H1 (cell line): ENCODE data around the gene SLC2A8. TPM values are rescaled to one million over a fixed set of nuclear protein-coding genes. Genes with fewer than 3 reads are reported as not detected.
A peak's percentile ranks its signal among the peaks of the same experiment; 100 is the strongest.

ENCODE experiments used
- CTCF ChIA-PET: fragments of 300-600 bp; sonication (Branson Sonifier 250); formaldehyde crosslinking; loops from one replicate; lab custom pipeline; 2021; ENCODE audit not compliant: partially characterized antibody; lab: Charles Lee
- POLR2A ChIA-PET: fragments of 300-600 bp; sonication (Branson Sonifier 250); formaldehyde crosslinking; loops from one replicate; lab custom pipeline; 2021; ENCODE audit warnings: inconsistent platforms; ENCODE audit not compliant: partially characterized antibody; lab: Charles Lee
- DNase-seq, 2 experiments: peaks; one replicate each; pipeline versions ENCODE4 v3.0.0 to v3.0.0-alpha.2; 2010 to 2022; ENCODE audit warnings: low spot score in 2 of 2, low read depth in 1 of 2, mixed read lengths in 1 of 2
- FAIRE-seq: peaks from 2 replicates; lab custom pipeline; 2011; peaks lifted over from hg19 to GRCh38; lab: Jason Lieb, UNC
- H2AFZ ChIP-seq: 2 replicates; pipeline ENCODE4 v1.8.1; 2012; ENCODE audit warnings: low read length, inconsistent platforms
- H2AK5ac ChIP-seq: 2 replicates; pipeline ENCODE4 v1.6.1; 2013; ENCODE audit warnings: low read depth, low read length
- H2BK120ac ChIP-seq: replicated peaks from 2 replicates; pipeline ENCODE3; 2013; ENCODE audit warnings: low read depth, low read length, inconsistent platforms
- H2BK12ac ChIP-seq: 2 replicates; pipeline ENCODE4 v1.6.1; 2013; ENCODE audit warnings: low read depth, low read length
- H2BK15ac ChIP-seq: 2 replicates; pipeline ENCODE4 v1.6.1; 2013; ENCODE audit warnings: low read length
- H2BK20ac ChIP-seq: 2 replicates; pipeline ENCODE4 v1.6.1; 2013; ENCODE audit warnings: low read length
- H2BK5ac ChIP-seq: 2 replicates; pipeline ENCODE4 v1.6.1; 2013; ENCODE audit warnings: low read depth, low read length
- H3K14ac ChIP-seq: 2 replicates; pipeline ENCODE4 v1.6.1; 2013; ENCODE audit warnings: inconsistent platforms; ENCODE audit not compliant: insufficient read length
- H3K18ac ChIP-seq: 2 replicates; pipeline ENCODE4 v1.6.1; 2013; ENCODE audit warnings: low read length; ENCODE audit errors: extremely low read depth
- H3K23ac ChIP-seq: 2 replicates; pipeline ENCODE4 v1.6.1; 2013; ENCODE audit warnings: inconsistent platforms; ENCODE audit not compliant: insufficient read length
- H3K23me2 ChIP-seq: 2 replicates; pipeline ENCODE4 v1.6.1; 2013; ENCODE audit warnings: low read depth, low read length
- H3K27ac ChIP-seq: 2 replicates; pipeline ENCODE4 v1.6.1; 2011; ENCODE audit warnings: low read depth, low read length, inconsistent platforms
- H3K27me3 ChIP-seq, 4 experiments: replicated peaks in 1 of 4; 1 replicate in 1 of 4; 2 replicates in 3 of 4; pipeline versions ENCODE4 v1.6.1 to v1.8.1; 2011 to 2013; ENCODE audit warnings: low read length in 3 of 4, mild to moderate bottlenecking in 3 of 4, inconsistent platforms in 2 of 4, mixed read lengths in 2 of 4, moderate library complexity in 1 of 4; ENCODE audit not compliant: control insufficient read depth in 3 of 4, insufficient read depth in 3 of 4; ENCODE audit errors: extremely low read depth in 1 of 4
- H3K36me3 ChIP-seq, 4 experiments: 2 replicates each; pipeline versions ENCODE4 v1.6.1 to v1.8.1; 2011 to 2013; ENCODE audit warnings: mild to moderate bottlenecking in 4 of 4, low read length in 3 of 4, moderate library complexity in 2 of 4, control low read depth in 1 of 4, inconsistent platforms in 1 of 4; ENCODE audit not compliant: insufficient read depth in 4 of 4, control insufficient read depth in 2 of 4
- H3K4ac ChIP-seq: replicated peaks from 2 replicates; pipeline ENCODE3; 2013; ENCODE audit warnings: low read length, low read depth, mixed read lengths, inconsistent platforms; ENCODE audit not compliant: insufficient read length
- H3K4me1 ChIP-seq, 4 experiments: replicated peaks in 1 of 4; 1 replicate in 1 of 4; 2 replicates in 3 of 4; pipeline versions ENCODE4 v1.6.1 to v1.8.1; 2011 to 2013; ENCODE audit warnings: low read length in 3 of 4, inconsistent platforms in 2 of 4, mixed read lengths in 1 of 4; ENCODE audit not compliant: insufficient read depth in 4 of 4, control insufficient read depth in 3 of 4
- H3K4me2 ChIP-seq, 2 experiments: 2 replicates each; pipeline versions ENCODE4 v1.6.1 to v1.8.1; 2011 to 2013; ENCODE audit warnings: low read depth in 2 of 2, low read length in 2 of 2, control low read depth in 1 of 2, inconsistent platforms in 1 of 2, mild to moderate bottlenecking in 1 of 2; ENCODE audit not compliant: insufficient read depth in 1 of 2
- H3K4me3 ChIP-seq, 4 experiments: fragments of 200-600, 300-600 bp in 1 of 4; sonication (generic), shearing (Covaris generic), sonication (Bioruptor Twin) in 1 of 4; 2 replicates each; pipeline versions ENCODE4 v1.5.1 to v1.8.1; 2011 to 2016; ENCODE audit warnings: low read length in 4 of 4, low read depth in 3 of 4, control low read depth in 2 of 4, inconsistent platforms in 2 of 4, mild to moderate bottlenecking in 2 of 4, mixed read lengths in 1 of 4, moderate library complexity in 1 of 4; ENCODE audit not compliant: insufficient read depth in 2 of 4; ENCODE audit errors: extremely low read depth in 1 of 4
- H3K56ac ChIP-seq: replicated peaks from 2 replicates; pipeline ENCODE3; 2013; ENCODE audit warnings: low read depth, mild to moderate bottlenecking, mixed read lengths, low read length, inconsistent platforms; ENCODE audit not compliant: insufficient read length
- H3K79me1 ChIP-seq: 2 replicates; pipeline ENCODE4 v1.6.1; 2013; ENCODE audit warnings: low read depth, low read length, control low read depth
- H3K79me2 ChIP-seq, 2 experiments: 2 replicates each; pipeline versions ENCODE4 v1.6.1 to v1.8.1; 2012 to 2013; ENCODE audit warnings: low read length in 2 of 2, mild to moderate bottlenecking in 2 of 2, inconsistent platforms in 1 of 2; ENCODE audit not compliant: insufficient read depth in 2 of 2, control insufficient read depth in 1 of 2
- H3K9ac ChIP-seq, 4 experiments: replicated peaks in 1 of 4; 1 replicate in 1 of 4; 2 replicates in 3 of 4; pipeline versions ENCODE4 v1.6.1 to v1.8.1; 2011 to 2013; ENCODE audit warnings: low read depth in 3 of 4, low read length in 3 of 4, control low read depth in 2 of 4, mild to moderate bottlenecking in 2 of 4, moderate library complexity in 2 of 4, inconsistent platforms in 1 of 4; ENCODE audit errors: extremely low read depth in 1 of 4
- H3K9me3 ChIP-seq, 2 experiments: 2 replicates each; pipeline versions ENCODE4 v1.6.1 to v1.8.1; 2012 to 2013; ENCODE audit warnings: mild to moderate bottlenecking in 2 of 2, moderate library complexity in 2 of 2, control low read depth in 1 of 2, inconsistent platforms in 1 of 2, low read depth in 1 of 2, low read length in 1 of 2, mixed read lengths in 1 of 2; ENCODE audit not compliant: insufficient read depth in 2 of 2
- H4K20me1 ChIP-seq, 2 experiments: replicated peaks in 1 of 2; 2 replicates each; pipeline versions ENCODE3 to v1.8.1; 2011 to 2013; ENCODE audit warnings: inconsistent platforms in 2 of 2, low read length in 2 of 2, mild to moderate bottlenecking in 1 of 2; ENCODE audit not compliant: insufficient read depth in 2 of 2, control insufficient read depth in 1 of 2
- H4K5ac ChIP-seq: 2 replicates; pipeline ENCODE4 v1.6.1; 2013; ENCODE audit warnings: low read length, low read depth, mixed read lengths, inconsistent platforms; ENCODE audit not compliant: insufficient read length
- H4K8ac ChIP-seq: 2 replicates; pipeline ENCODE4 v1.8.0; 2013; ENCODE audit warnings: mild to moderate bottlenecking, moderate library complexity, low read length, inconsistent platforms; ENCODE audit not compliant: insufficient read depth; ENCODE audit errors: extremely low read depth
- H4K91ac ChIP-seq: replicated peaks from 2 replicates; pipeline ENCODE3; 2013; ENCODE audit warnings: low read length, mixed read lengths, inconsistent platforms; ENCODE audit not compliant: insufficient read length
- CBX5 ChIP-seq: fragments of 300-800, 300-1000 bp; sonication (generic); IDR thresholded peaks from 2 replicates; pipeline ENCODE4 v1.7.1; 2016; ENCODE audit warnings: antibody characterized with exemption, low read length, low read depth
- POLR2A ChIP-seq, 2 experiments: IDR thresholded peaks; 1 replicate in 1 of 2; 2 replicates in 1 of 2; pipeline ENCODE4 v1.6.1; 2011; ENCODE audit warnings: low read depth in 2 of 2, low read length in 2 of 2, mild to moderate bottlenecking in 2 of 2; ENCODE audit errors: control extremely low read depth in 1 of 2
- whole genome bisulfite sequencing, 2 experiments: shearing (Covaris generic) in 1 of 2; methylation state at CpG; one replicate each; pipeline versions ENCODE4 v1.1.6 to v1.1.7; 2013 to 2015; ENCODE audit warnings: low lambda C conversion rate in 2 of 2, mixed read lengths in 2 of 2, inconsistent platforms in 1 of 2, low coverage in 1 of 2, missing lambda C conversion rate in 1 of 2; ENCODE audit not compliant: insufficient replicate concordance in 2 of 2, insufficient coverage in 1 of 2, insufficient read length in 1 of 2; ENCODE audit errors: extremely low coverage in 1 of 2, missing lambda C conversion rate in 1 of 2; 5-methylcytosine and 5-hydroxymethylcytosine counted together
- polyA plus RNA-seq, 7 experiments: library from polyadenylated mRNA; depleted of rRNA in 3 of 7; stranded (reverse) in 5 of 7; unstranded in 2 of 7; fragments of >200 nt in 5 of 7; fragments of 200-250 nt in 2 of 7; gene quantifications; 1 replicate in 5 of 7; 2 replicates in 1 of 7; 4 replicates in 1 of 7; pipeline versions ENCODE4 v1.2.1 to v1.2.3, GENCODE V29; 2011 to 2013; ENCODE audit warnings: missing spikeins in 2 of 7, mixed read lengths in 2 of 7
- total RNA-seq: library from RNA; stranded (reverse); fragmentation: NEBNext Ultra II Directional; extraction: Animal tissue kit (Norgen Biotek cat#: 25700); gene quantifications from 2 replicates; pipeline ENCODE4 v1.2.1, GENCODE V29; 2021

The SLC2A8 gene
- total and polyA plus RNA-seq, 2 of the 8 experiments (the other 6 are each of a cell fraction or from before 2014, with no cell fraction given), result 24.6 to 36.4 TPM

DNA sequence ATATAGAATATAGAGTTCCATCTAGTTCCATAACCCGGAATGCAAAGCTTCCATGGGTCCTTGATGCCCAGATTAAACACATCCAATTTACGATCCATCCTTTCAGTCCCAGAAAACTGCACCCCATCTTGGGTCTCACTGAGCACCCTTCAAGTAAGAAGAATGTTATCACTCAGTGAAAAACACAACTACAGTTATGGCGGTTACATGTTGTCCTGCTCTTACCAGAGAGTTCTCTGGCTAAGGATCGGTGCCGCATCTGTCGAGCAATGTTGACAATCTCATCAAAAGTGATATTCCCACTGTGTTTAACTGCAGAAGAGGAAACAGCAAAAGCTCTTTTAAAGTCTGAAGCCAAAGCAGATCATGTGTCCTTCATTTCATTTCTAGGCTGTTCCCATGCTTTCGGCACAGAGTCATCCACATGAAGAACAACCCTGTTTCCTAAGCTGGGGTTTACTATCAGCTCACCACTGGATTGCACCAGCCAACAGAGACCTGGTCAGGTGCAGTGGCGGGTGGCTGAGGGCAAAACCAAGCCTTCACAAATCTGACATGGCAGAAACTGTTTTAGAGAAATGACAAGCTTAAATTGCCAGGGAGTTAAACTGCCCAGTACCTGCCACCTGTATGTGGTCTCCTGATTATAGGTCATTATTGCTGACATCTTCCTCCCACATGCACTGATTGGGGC, 51.3 kb downstream of the SLC2A8 start:
- Histone ChIP-seq H3K4me2 (peak overlapping the region; percentile 95 to 100), H3K79me2 (peaks cover 17 to 38% of the 10 kb centered on the region in 2 experiments), H4K20me1 (peaks cover 20 to 29% of the 10 kb centered on the region in 2 experiments), H3K9ac (no peak overlapping the region; a peak in 1 of 7 replicates), H3K27me3 (no peaks in the 10 kb centered on the region), H3K79me1 (peaks cover 7% of the 10 kb centered on the region; the same call in 1 of the 2 replicates), H3K27ac (no peak overlapping the region), H2BK120ac (no peak overlapping the region), H3K9me3 (0 out of 4 replicates have a peak, but pooled peaks cover 0 to 5% of the 10 kb centered on the region in 2 experiments), H2BK5ac (no peak overlapping the region), H4K8ac (no peak overlapping the region), H3K4me1 (peaks cover 0 to 6% (median 4%) of the 10 kb centered on the region in 4 experiments; a peak in 4 of 7 replicates), H4K91ac (no peak overlapping the region), H3K23ac (no peak overlapping the region), H4K5ac (no peak overlapping the region), H2BK12ac (no peak overlapping the region), H3K36me3 (peaks cover 35 to 70% (median 54%) of the 10 kb centered on the region in 4 experiments), H3K18ac (no peak overlapping the region), H2BK20ac (no peak overlapping the region), H3K4me3 (peak overlapping the region; percentile 85 to 99 (median 88); a peak in 5 of 8 replicates), H3K23me2 (peaks cover 19% of the 10 kb centered on the region), H3K4ac (no peak overlapping the region), H3K56ac (no peak overlapping the region), H2AFZ (no peak overlapping the region), H3K14ac (no peak overlapping the region), H2BK15ac (no peak overlapping the region), H2AK5ac (no peak overlapping the region)
- DNase-seq (no peak), FAIRE-seq (no peak)
- POLR2A ChIA-PET, result interaction anchor here (0.6 to 6.7 kb wide), 20 partner anchors 9 to 770 kb away, joined by 3 to 64 read pairs (median 4); partner anchors contain the start of genes SLC2A8 and ZNF79
- 90% methylated on average over 8 of the region's 8 CpGs; no CpG with 5 or more reads in 1 of the 2 experiments for WGBS, 2 experiments
- CTCF ChIA-PET, result interaction anchor here (0.6 to 1.3 kb wide), 3 partner anchors 9 to 508 kb away, joined by 3 to 4 read pairs (median 3); no protein-coding TSS in a partner anchor
- TF ChIP-seq CBX5, result no peak
- TF ChIP-seq POLR2A (IDR thresholded peaks at IDR 0.05; ENCODE audit: control extremely low read depth in 1 of 2, low read depth in 2 of 2, low read length in 2 of 2), result peak in 1 of 2 experiments; percentile 27; a peak in 2 of 3 replicates
